SK-N-SH treated with all-trans-retinoic acid at 6 μM for 48 hours (cell line): ENCODE results near the gene TSHZ1.
A peak's percentile ranks its signal among the peaks of the same experiment; 100 is the strongest.

Experiments used
- ATAC-seq: fragments of 200-7000 bp; cut with Tn5 transposase; 3 replicates; pipeline ENCODE4 v1.9.1; 2020; ENCODE audit warnings: mild to moderate bottlenecking, moderate library complexity
- ARNTL ChIP-seq: fragments of 450-650 bp; formaldehyde crosslinking; IDR thresholded peaks from 2 replicates; pipeline ENCODE4 v1.5.0; 2020; ENCODE audit warnings: low read depth, mild to moderate bottlenecking, moderate library complexity, borderline replicate concordance
- BACH2 ChIP-seq: fragments of 250-450 bp; sonication (Bioruptor Pico); IDR thresholded peaks from 2 replicates; pipeline ENCODE4 v1.9.0; 2021; ENCODE audit warnings: mild to moderate bottlenecking, borderline replicate concordance
- CSDC2 ChIP-seq: fragments of 250-450 bp; sonication (Bioruptor Pico); IDR thresholded peaks from 2 replicates; pipeline ENCODE4 v1.5.0; 2020; ENCODE audit warnings: mild to moderate bottlenecking, moderate library complexity
- ESRRG ChIP-seq: fragments of 250-450 bp; sonication (Bioruptor Pico); IDR thresholded peaks from 2 replicates; pipeline ENCODE4 v1.6.1; 2021; ENCODE audit warnings: mild to moderate bottlenecking
- GLIS3 ChIP-seq: fragments of 250-450 bp; sonication (Bioruptor Pico); IDR thresholded peaks from 2 replicates; pipeline ENCODE4 v1.5.0; 2020; ENCODE audit warnings: mild to moderate bottlenecking, moderate library complexity
- ISL1 ChIP-seq: fragments of 250-450 bp; sonication (Bioruptor Pico); IDR thresholded peaks from 2 replicates; pipeline ENCODE4 v2.1.2; 2022; ENCODE audit warnings: mild to moderate bottlenecking, moderate library complexity
- OSR1 ChIP-seq: fragments of 250-450 bp; sonication (Bioruptor Pico); IDR thresholded peaks from 2 replicates; pipeline ENCODE4 v1.8.0; 2022; ENCODE audit warnings: moderate library complexity, mild to moderate bottlenecking, inconsistent platforms
- PPARA ChIP-seq: fragments of 250-450 bp; sonication (Bioruptor Pico); IDR thresholded peaks from 2 replicates; pipeline ENCODE4 v1.5.0; 2020; ENCODE audit warnings: mild to moderate bottlenecking, borderline replicate concordance
- RARB ChIP-seq: fragments of 250-450 bp; sonication (Bioruptor Pico); IDR thresholded peaks from 2 replicates; pipeline ENCODE4 v1.8.0; 2021; ENCODE audit warnings: mild to moderate bottlenecking, moderate library complexity
- SNAI2 ChIP-seq: fragments of 250-450 bp; sonication (Bioruptor Pico); IDR thresholded peaks from 2 replicates; pipeline ENCODE4 v1.5.0; 2020; ENCODE audit warnings: mild to moderate bottlenecking, moderate library complexity
- TCF4 ChIP-seq: fragments of 250-450 bp; sonication (Bioruptor Pico); IDR thresholded peaks from 2 replicates; pipeline ENCODE4 v1.8.0; 2021; ENCODE audit warnings: mild to moderate bottlenecking, moderate library complexity, borderline replicate concordance
- TOX ChIP-seq: fragments of 250-450 bp; sonication (Bioruptor Pico); IDR thresholded peaks from 2 replicates; pipeline ENCODE4 v1.8.0; 2021; ENCODE audit warnings: mild to moderate bottlenecking, moderate library complexity, borderline replicate concordance
- ZC3H10 ChIP-seq: fragments of 250-450 bp; sonication (Bioruptor Pico); IDR thresholded peaks from 2 replicates; pipeline ENCODE4 v1.5.1; 2021; ENCODE audit warnings: mild to moderate bottlenecking, moderate library complexity
- ZFP3 ChIP-seq: fragments of 250-450 bp; sonication (Bioruptor Pico); IDR thresholded peaks from 2 replicates; pipeline ENCODE4 v1.5.0; 2020; ENCODE audit warnings: mild to moderate bottlenecking, moderate library complexity
- ZNF565 ChIP-seq: fragments of 450-650 bp; formaldehyde crosslinking; conservative IDR thresholded peaks from 2 replicates; pipeline ENCODE4 v1.5.0; 2020; ENCODE audit warnings: low read depth, mild to moderate bottlenecking, moderate library complexity
- ZNF70 ChIP-seq: fragments of 450-650 bp; formaldehyde crosslinking; IDR thresholded peaks from 2 replicates; pipeline ENCODE4 v1.5.0; 2020; ENCODE audit warnings: mild to moderate bottlenecking, moderate library complexity
- TF ChIP-seq, protein P1 (sequence below): fragments of 250-450 bp; sonication (Bioruptor Pico); IDR thresholded peaks from 2 replicates; pipeline ENCODE4 v1.8.0; 2021; ENCODE audit warnings: low read depth, mild to moderate bottlenecking, moderate library complexity, borderline replicate concordance
- TF ChIP-seq, protein P2 (sequence below): fragments of 250-450 bp; sonication (Bioruptor Pico); IDR thresholded peaks from 2 replicates; pipeline ENCODE4 v1.5.1; 2021; ENCODE audit warnings: mild to moderate bottlenecking, moderate library complexity
- TF ChIP-seq, protein P3 (sequence below): fragments of 250-450 bp; sonication (Bioruptor Pico); IDR thresholded peaks from 2 replicates; pipeline ENCODE4 v1.5.0; 2020; ENCODE audit warnings: mild to moderate bottlenecking, moderate library complexity
- TF ChIP-seq, protein P4 (sequence below): fragments of 250-450 bp; sonication (Bioruptor Pico); IDR thresholded peaks from 2 replicates; pipeline ENCODE4 v1.8.0; 2020; ENCODE audit warnings: mild to moderate bottlenecking, moderate library complexity, borderline replicate concordance

TSHZ1 gene

DNA sequence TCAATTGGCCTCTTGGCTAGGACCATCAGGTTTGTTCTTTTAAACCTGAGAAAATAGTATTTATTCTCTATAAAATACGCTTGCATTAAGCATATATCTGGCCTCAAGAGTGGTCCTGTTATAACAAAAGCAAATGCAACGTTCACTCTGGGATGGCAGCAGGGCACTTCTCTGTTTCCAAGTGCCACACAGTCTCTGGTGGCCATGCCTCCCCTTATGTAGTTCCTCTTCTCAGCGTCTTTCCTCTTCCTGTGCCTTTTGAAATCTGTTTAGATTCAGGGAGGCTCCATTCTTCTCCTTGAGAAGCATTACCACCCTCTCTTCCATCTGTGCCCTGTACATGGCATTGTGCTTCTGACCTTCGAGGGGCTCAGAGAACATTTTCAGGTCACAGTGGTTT is 51.9 kb downstream of the TSHZ1 start:
- TF ChIP-seq, protein P1, sequence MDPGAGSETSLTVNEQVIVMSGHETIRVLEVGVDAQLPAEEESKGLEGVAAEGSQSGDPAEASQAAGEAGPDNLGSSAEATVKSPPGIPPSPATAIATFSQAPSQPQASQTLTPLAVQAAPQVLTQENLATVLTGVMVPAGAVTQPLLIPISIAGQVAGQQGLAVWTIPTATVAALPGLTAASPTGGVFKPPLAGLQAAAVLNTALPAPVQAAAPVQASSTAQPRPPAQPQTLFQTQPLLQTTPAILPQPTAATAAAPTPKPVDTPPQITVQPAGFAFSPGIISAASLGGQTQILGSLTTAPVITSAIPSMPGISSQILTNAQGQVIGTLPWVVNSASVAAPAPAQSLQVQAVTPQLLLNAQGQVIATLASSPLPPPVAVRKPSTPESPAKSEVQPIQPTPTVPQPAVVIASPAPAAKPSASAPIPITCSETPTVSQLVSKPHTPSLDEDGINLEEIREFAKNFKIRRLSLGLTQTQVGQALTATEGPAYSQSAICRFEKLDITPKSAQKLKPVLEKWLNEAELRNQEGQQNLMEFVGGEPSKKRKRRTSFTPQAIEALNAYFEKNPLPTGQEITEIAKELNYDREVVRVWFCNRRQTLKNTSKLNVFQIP (CRISPR knock-in tag), result no peak
- TF ChIP-seq ZFP3 (no peak), ESRRG (CRISPR knock-in tag) (no peak), OSR1 (no peak), PPARA (CRISPR knock-in tag) (no peak), ZNF70 (CRISPR knock-in tag) (no peak), TCF4 (no peak), ZNF565 (CRISPR knock-in tag) (no peak), ARNTL (CRISPR knock-in tag) (no peak), GLIS3 (CRISPR knock-in tag) (no peak)
- ATAC-seq, result no peak

DNA sequence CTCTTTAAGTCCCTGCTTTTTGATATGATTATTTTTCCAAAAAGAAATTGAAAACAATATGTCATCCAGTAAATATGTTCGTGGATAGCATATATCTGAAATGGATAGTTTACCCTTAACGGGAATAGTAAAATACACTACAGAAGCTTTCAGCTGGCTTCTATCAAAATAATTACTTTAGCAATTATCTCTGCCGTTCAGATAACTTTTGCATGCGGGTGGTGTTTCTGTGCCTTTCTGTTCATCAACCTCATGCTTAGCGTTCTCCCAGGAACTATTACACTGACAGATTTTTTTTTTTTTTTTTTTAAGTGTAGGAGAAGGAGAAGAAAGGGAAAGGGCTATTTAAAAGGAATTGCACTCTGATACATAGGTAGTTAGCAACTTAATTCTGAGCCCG is 53.6 kb downstream of the TSHZ1 start:
- no peak for TF ChIP-seq ZNF565 (CRISPR knock-in tag)
- TF ChIP-seq TCF4, result peak; percentile 59
- TF ChIP-seq ISL1 (CRISPR knock-in tag), result peak; percentile 29; the same call in 1 of the 2 replicates
- TF ChIP-seq PPARA (CRISPR knock-in tag), result no peak
- TF ChIP-seq, protein P2, sequence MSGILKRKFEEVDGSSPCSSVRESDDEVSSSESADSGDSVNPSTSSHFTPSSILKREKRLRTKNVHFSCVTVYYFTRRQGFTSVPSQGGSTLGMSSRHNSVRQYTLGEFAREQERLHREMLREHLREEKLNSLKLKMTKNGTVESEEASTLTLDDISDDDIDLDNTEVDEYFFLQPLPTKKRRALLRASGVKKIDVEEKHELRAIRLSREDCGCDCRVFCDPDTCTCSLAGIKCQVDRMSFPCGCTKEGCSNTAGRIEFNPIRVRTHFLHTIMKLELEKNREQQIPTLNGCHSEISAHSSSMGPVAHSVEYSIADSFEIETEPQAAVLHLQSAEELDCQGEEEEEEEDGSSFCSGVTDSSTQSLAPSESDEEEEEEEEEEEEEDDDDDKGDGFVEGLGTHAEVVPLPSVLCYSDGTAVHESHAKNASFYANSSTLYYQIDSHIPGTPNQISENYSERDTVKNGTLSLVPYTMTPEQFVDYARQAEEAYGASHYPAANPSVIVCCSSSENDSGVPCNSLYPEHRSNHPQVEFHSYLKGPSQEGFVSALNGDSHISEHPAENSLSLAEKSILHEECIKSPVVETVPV, result no peak
- TF ChIP-seq, protein P3, sequence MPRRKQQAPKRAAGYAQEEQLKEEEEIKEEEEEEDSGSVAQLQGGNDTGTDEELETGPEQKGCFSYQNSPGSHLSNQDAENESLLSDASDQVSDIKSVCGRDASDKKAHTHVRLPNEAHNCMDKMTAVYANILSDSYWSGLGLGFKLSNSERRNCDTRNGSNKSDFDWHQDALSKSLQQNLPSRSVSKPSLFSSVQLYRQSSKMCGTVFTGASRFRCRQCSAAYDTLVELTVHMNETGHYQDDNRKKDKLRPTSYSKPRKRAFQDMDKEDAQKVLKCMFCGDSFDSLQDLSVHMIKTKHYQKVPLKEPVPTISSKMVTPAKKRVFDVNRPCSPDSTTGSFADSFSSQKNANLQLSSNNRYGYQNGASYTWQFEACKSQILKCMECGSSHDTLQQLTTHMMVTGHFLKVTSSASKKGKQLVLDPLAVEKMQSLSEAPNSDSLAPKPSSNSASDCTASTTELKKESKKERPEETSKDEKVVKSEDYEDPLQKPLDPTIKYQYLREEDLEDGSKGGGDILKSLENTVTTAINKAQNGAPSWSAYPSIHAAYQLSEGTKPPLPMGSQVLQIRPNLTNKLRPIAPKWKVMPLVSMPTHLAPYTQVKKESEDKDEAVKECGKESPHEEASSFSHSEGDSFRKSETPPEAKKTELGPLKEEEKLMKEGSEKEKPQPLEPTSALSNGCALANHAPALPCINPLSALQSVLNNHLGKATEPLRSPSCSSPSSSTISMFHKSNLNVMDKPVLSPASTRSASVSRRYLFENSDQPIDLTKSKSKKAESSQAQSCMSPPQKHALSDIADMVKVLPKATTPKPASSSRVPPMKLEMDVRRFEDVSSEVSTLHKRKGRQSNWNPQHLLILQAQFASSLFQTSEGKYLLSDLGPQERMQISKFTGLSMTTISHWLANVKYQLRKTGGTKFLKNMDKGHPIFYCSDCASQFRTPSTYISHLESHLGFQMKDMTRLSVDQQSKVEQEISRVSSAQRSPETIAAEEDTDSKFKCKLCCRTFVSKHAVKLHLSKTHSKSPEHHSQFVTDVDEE (CRISPR knock-in tag), result peak; percentile 32; the same call in 1 of the 2 replicates
- peak; percentile 70 for ATAC-seq

DNA sequence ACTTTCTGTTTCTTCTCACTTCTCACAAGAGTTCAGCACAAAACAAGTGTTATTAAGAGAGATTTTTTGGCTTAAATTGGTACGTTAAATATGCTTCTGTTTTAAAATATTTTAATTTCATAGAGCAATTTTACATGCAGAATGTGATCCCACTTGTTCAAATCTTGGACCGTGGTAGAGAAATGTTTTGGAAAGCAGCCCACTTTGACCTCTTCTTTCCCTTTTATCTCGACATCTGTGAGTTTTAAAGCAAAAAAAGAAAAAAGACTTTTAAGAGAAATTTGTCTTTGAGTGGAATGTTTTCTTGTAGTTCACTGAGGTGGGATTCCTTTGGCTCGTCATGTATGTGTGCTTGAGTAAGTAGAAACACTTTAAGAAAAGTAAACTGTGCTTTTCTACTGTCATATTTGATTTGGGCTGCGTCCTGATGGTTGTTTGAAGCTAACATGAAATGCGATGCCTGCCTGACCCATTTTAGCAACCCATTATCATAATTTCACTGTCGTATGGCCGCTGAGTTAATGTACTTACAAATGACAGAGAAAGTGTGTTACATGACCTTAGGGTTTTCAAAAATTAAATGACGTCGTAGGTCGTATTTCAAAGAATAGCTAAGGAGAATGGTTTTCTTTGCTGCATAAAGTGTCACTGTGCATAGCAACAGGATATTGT is 54.5 kb downstream of the TSHZ1 start:
- ATAC-seq, result no peak; the same call in 2 of the 3 replicates
- TF ChIP-seq, protein P4, sequence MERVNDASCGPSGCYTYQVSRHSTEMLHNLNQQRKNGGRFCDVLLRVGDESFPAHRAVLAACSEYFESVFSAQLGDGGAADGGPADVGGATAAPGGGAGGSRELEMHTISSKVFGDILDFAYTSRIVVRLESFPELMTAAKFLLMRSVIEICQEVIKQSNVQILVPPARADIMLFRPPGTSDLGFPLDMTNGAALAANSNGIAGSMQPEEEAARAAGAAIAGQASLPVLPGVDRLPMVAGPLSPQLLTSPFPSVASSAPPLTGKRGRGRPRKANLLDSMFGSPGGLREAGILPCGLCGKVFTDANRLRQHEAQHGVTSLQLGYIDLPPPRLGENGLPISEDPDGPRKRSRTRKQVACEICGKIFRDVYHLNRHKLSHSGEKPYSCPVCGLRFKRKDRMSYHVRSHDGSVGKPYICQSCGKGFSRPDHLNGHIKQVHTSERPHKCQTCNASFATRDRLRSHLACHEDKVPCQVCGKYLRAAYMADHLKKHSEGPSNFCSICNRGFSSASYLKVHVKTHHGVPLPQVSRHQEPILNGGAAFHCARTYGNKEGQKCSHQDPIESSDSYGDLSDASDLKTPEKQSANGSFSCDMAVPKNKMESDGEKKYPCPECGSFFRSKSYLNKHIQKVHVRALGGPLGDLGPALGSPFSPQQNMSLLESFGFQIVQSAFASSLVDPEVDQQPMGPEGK, result no peak
- TF ChIP-seq ARNTL (CRISPR knock-in tag) (no peak), CSDC2 (CRISPR knock-in tag) (no peak), BACH2 (CRISPR knock-in tag) (no peak), TOX (CRISPR knock-in tag) (no peak), GLIS3 (CRISPR knock-in tag) (no peak), ZNF565 (CRISPR knock-in tag) (no peak), TCF4 (no peak), SNAI2 (CRISPR knock-in tag) (no peak), PPARA (CRISPR knock-in tag) (no peak), ISL1 (CRISPR knock-in tag) (no peak), ZC3H10 (CRISPR knock-in tag) (no peak)

DNA sequence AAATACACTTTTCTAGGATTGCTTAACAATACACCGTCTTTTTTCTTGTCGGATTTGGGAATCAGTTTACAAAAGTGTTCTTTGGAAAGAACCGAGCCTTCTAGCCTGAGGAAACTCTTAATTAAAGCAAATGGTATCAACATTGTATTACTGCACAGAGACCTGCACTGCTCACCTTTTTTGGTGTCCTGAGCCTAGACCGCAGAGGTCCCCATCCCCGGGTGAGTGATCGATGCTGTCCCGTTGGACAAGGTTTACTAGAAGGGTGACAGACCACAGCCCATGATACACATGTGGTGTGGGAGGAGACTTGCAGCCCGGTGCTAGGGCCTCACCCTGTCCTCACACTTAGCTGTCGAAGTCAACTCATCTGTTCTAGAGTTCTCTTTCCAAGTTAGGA is 55.3 kb downstream of the TSHZ1 start:
- TF ChIP-seq ZNF70 (CRISPR knock-in tag) (no peak), ARNTL (CRISPR knock-in tag) (no peak), ZFP3 (no peak), RARB (no peak)
- TF ChIP-seq, all 23 proteins: peak for 0
- ATAC-seq, result no peak
